ENCODE measurements around the gene FUT9. TPM values are rescaled to one million over a fixed set of nuclear protein-coding genes. Genes with fewer than 3 reads are reported as not detected.

Gene FUT9
- total and polyA plus RNA-seq, 2 of the 8 experiments (the other 6 are each of a cell fraction or from before 2014, with no cell fraction given): 0.85 to 4.9 TPM

- TF ChIP-seq EZH2 (IDR thresholded peaks at IDR 0.05; ENCODE audit: low read depth, low read length, severe bottlenecking): no peak
- TF ChIP-seq ASH2L (IDR thresholded peaks at IDR 0.05; ENCODE audit: low read length): no peak
- TF ChIP-seq NANOG (IDR thresholded peaks at IDR 0.05; ENCODE audit: insufficient read depth, low read depth, low read length, poor library complexity, severe bottlenecking): no peak
- TF ChIP-seq TAF7 (optimal IDR thresholded peaks at IDR 0.05; ENCODE audit: borderline replicate concordance, low read depth, low read length): no peak
These were observed 58.2 kb downstream of the FUT9 start (continued) for GRCh38 chr6:96074006-96074405.
